ENCODE data around the gene ESRP2.

DNA sequence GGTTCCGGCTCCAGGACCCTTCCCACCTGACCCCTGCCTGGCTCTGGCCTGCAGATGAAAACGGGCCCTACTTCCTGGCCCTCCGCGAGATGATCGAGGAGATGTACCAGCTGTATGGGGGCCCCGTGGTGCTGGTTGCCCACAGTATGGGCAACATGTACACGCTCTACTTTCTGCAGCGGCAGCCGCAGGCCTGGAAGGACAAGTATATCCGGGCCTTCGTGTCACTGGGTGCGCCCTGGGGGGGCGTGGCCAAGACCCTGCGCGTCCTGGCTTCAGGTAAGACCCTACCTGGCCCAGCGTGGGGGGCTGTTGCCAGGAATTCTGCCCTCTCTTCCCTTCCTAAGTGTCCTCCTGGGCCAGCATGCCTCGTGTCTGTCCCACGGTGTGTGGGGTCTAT, 19.8 kb upstream of the ESRP2 start:
- TF ChIP-seq EZH2phosphoT487 (IDR thresholded peaks at IDR 0.05; ENCODE audit: low read length) = no peak
- TF ChIP-seq, protein P1, sequence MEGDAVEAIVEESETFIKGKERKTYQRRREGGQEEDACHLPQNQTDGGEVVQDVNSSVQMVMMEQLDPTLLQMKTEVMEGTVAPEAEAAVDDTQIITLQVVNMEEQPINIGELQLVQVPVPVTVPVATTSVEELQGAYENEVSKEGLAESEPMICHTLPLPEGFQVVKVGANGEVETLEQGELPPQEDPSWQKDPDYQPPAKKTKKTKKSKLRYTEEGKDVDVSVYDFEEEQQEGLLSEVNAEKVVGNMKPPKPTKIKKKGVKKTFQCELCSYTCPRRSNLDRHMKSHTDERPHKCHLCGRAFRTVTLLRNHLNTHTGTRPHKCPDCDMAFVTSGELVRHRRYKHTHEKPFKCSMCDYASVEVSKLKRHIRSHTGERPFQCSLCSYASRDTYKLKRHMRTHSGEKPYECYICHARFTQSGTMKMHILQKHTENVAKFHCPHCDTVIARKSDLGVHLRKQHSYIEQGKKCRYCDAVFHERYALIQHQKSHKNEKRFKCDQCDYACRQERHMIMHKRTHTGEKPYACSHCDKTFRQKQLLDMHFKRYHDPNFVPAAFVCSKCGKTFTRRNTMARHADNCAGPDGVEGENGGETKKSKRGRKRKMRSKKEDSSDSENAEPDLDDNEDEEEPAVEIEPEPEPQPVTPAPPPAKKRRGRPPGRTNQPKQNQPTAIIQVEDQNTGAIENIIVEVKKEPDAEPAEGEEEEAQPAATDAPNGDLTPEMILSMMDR (IDR thresholded peaks at IDR 0.05; ENCODE audit: low read length) = no peak

Measured in MM.1S (cell line).